HepG2 (cell line): ENCODE measurements around the gene ITCH. TPM values are rescaled to one million over a fixed set of nuclear protein-coding genes. Genes with fewer than 3 reads are reported as not detected.

ENCODE experiments used
- ASH2L ChIP-seq: fragments of 300-600, 200-600 bp; sonication (generic); IDR thresholded peaks from 2 replicates; pipeline ENCODE4 v1.7.0; 2017; ENCODE audit warnings: low read depth, mild to moderate bottlenecking, moderate library complexity, mixed read lengths, low read length; ENCODE audit not compliant: insufficient read length
- MYNN ChIP-seq: sonication (generic); formaldehyde crosslinking; IDR thresholded peaks from 2 replicates; pipeline ENCODE4 v1.4.0; 2020; ENCODE audit warnings: mild to moderate bottlenecking, low read depth, missing genetic modification reagents
- NCOR1 ChIP-seq: fragments of 200-600 bp; sonication (generic); IDR thresholded peaks from 2 replicates; pipeline ENCODE4 v1.7.0; 2017; ENCODE audit warnings: antibody characterized with exemption, low read length, borderline replicate concordance
- PAF1 ChIP-seq: IDR thresholded peaks from 2 replicates; pipeline ENCODE4 v1.6.1; 2016; ENCODE audit warnings: missing genetic modification reagents, missing compliant biosample characterization
- RBAK ChIP-seq: sonication (generic); formaldehyde crosslinking; IDR thresholded peaks from 2 replicates; pipeline ENCODE4 v1.5.1; 2020; ENCODE audit warnings: mild to moderate bottlenecking, missing genetic modification reagents
- REPIN1 ChIP-seq: sonication (generic); formaldehyde crosslinking; IDR thresholded peaks from 2 replicates; pipeline ENCODE4 v1.8.0; 2022; ENCODE audit warnings: missing genetic modification reagents, low read depth, mild to moderate bottlenecking, borderline replicate concordance
- SMYD3 ChIP-seq: sonication (generic); formaldehyde crosslinking; IDR thresholded peaks from 2 replicates; pipeline ENCODE4 v1.8.1; 2023; ENCODE audit warnings: mild to moderate bottlenecking, missing genetic modification reagents
- TAF15 ChIP-seq: fragments of 200-400 bp; formaldehyde crosslinking; IDR thresholded peaks from one replicate; pipeline ENCODE4 v1.6.1; 2018; ENCODE audit warnings: mild to moderate bottlenecking, low read depth, low read length; ENCODE audit not compliant: poor library complexity, severe bottlenecking
- TCF12 ChIP-seq, 2 experiments: fragments of 450-650 bp in 1 of 2; sonication (generic) in 1 of 2; formaldehyde crosslinking in 1 of 2; IDR thresholded peaks; 2 replicates each; pipeline versions ENCODE4 v1.6.1 to v1.8.0; 2017 to 2022; ENCODE audit warnings: antibody characterized with exemption in 1 of 2, mild to moderate bottlenecking in 1 of 2, missing genetic modification reagents in 1 of 2, moderate library complexity in 1 of 2
- ZBTB7B ChIP-seq: sonication (generic); formaldehyde crosslinking; IDR thresholded peaks from 2 replicates; pipeline ENCODE4 v1.4.0; 2020; ENCODE audit warnings: missing genetic modification reagents
- ZNF557 ChIP-seq: sonication (generic); formaldehyde crosslinking; IDR thresholded peaks from 2 replicates; pipeline ENCODE4 v1.4.0; 2020; ENCODE audit warnings: missing genetic modification reagents
- ZNF7 ChIP-seq: IDR thresholded peaks from 2 replicates; pipeline ENCODE4 v1.6.1; 2016; ENCODE audit warnings: missing biosample characterization, missing genetic modification reagents
- polyA plus RNA-seq, 8 experiments: library from polyadenylated mRNA; depleted of rRNA in 3 of 8; stranded (reverse) in 7 of 8; unstranded in 1 of 8; fragments of >200 nt; fragmentation: Illumina TruSeq in 4 of 8; extraction: Trizol in 4 of 8; gene quantifications; 2 replicates each; pipeline versions ENCODE4 v1.2.1 to v1.2.3, GENCODE V29; 2011 to 2016; ENCODE audit warnings: low read depth in 4 of 8, missing spikeins in 1 of 8, mixed read lengths in 1 of 8; ENCODE audit not compliant: insufficient read depth in 1 of 8
- total RNA-seq, 5 experiments: library from RNA; depleted of rRNA; stranded (reverse); fragments of >200 nt; fragmentation: Illumina TruSeq; extraction: Trizol; gene quantifications; 2 replicates each; pipeline ENCODE4 v1.2.3, GENCODE V29; 2016; ENCODE audit warnings: low read depth in 1 of 5
- TF ChIP-seq, protein P1 (sequence below): fragments of 450-650 bp; IDR thresholded peaks from 2 replicates; pipeline ENCODE4 v1.6.1; 2017; ENCODE audit warnings: mild to moderate bottlenecking
- TF ChIP-seq, protein P2 (sequence below): sonication (generic); formaldehyde crosslinking; IDR thresholded peaks from 2 replicates; pipeline ENCODE4 v1.4.0; 2020; ENCODE audit warnings: missing genetic modification reagents, borderline replicate concordance
- TF ChIP-seq, protein P3 (sequence below): sonication (generic); formaldehyde crosslinking; IDR thresholded peaks from 2 replicates; pipeline ENCODE4 v1.4.0; 2020; ENCODE audit warnings: missing genetic modification reagents, mild to moderate bottlenecking, borderline replicate concordance
- TF ChIP-seq, protein P4 (sequence below): sonication (generic); formaldehyde crosslinking; IDR thresholded peaks from 2 replicates; pipeline ENCODE4 v1.4.0; 2020; ENCODE audit warnings: low read depth, mild to moderate bottlenecking, missing genetic modification reagents

ITCH gene
- total and polyA plus RNA-seq, 2 of the 13 experiments (the other 11 are each of a cell fraction or from before 2014, with no cell fraction given) = 20.5 to 112 TPM

DNA sequence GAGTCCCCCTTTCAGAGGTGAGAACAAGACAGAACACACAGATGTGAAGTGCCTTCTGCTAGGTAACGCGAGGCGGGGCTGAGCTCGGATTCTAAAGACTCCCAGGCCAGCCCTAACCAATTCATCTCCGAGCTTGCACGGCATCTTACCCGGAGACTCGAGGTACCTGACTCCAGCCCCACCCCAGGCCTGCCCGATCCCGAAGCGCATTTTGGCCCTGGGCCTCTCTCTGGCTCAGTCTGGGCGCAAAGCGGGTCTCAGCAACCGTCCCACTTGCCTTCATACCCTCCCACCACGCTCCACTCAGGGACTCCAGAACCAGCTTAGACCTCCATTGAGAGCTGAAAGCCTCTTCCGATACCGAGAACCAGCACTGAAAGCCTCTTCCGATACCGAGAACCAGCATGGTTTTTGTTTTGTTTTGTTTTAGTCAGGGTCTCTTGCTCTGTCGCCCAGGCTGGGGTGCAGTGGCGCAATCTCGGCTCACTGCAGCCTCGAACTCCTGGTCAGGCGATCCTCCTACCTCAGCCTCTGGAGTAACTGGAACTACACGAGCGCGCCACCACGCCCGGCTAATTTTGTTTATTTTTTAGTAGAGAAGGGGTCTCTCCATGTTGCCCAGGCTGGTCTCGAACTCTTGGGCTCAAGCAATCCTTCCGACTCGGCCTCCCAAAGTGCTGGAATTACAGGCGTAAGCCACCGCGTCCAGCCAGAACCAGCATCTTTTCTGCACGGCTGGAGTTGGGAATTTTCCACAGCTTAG, 152.6 kb downstream of the ITCH start (continued):
- TF ChIP-seq RBAK (CRISPR knock-in tag) (peak; percentile 78; the same call in 1 of the 2 replicates), MYNN (CRISPR knock-in tag) (no peak), ZBTB7B (no peak), PAF1 (CRISPR knock-in tag) (no peak), SMYD3 (CRISPR knock-in tag) (no peak), ZNF7 (no peak), NCOR1 (no peak), REPIN1 (no peak), TAF15 (no peak), TCF12 (IDR thresholded peaks at IDR 0.05) (no peak), TCF12 (CRISPR knock-in tag; IDR thresholded peaks at IDR 0.05) (no peak; the same call in 1 of the 2 replicates), ASH2L (no peak), ZNF557 (CRISPR knock-in tag) (0 out of 2 replicates have a peak, but pooled peaks have one; percentile 18)
- TF ChIP-seq, protein P1, sequence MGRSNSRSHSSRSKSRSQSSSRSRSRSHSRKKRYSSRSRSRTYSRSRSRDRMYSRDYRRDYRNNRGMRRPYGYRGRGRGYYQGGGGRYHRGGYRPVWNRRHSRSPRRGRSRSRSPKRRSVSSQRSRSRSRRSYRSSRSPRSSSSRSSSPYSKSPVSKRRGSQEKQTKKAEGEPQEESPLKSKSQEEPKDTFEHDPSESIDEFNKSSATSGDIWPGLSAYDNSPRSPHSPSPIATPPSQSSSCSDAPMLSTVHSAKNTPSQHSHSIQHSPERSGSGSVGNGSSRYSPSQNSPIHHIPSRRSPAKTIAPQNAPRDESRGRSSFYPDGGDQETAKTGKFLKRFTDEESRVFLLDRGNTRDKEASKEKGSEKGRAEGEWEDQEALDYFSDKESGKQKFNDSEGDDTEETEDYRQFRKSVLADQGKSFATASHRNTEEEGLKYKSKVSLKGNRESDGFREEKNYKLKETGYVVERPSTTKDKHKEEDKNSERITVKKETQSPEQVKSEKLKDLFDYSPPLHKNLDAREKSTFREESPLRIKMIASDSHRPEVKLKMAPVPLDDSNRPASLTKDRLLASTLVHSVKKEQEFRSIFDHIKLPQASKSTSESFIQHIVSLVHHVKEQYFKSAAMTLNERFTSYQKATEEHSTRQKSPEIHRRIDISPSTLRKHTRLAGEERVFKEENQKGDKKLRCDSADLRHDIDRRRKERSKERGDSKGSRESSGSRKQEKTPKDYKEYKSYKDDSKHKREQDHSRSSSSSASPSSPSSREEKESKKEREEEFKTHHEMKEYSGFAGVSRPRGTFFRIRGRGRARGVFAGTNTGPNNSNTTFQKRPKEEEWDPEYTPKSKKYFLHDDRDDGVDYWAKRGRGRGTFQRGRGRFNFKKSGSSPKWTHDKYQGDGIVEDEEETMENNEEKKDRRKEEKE = no peak
- TF ChIP-seq, protein P2, sequence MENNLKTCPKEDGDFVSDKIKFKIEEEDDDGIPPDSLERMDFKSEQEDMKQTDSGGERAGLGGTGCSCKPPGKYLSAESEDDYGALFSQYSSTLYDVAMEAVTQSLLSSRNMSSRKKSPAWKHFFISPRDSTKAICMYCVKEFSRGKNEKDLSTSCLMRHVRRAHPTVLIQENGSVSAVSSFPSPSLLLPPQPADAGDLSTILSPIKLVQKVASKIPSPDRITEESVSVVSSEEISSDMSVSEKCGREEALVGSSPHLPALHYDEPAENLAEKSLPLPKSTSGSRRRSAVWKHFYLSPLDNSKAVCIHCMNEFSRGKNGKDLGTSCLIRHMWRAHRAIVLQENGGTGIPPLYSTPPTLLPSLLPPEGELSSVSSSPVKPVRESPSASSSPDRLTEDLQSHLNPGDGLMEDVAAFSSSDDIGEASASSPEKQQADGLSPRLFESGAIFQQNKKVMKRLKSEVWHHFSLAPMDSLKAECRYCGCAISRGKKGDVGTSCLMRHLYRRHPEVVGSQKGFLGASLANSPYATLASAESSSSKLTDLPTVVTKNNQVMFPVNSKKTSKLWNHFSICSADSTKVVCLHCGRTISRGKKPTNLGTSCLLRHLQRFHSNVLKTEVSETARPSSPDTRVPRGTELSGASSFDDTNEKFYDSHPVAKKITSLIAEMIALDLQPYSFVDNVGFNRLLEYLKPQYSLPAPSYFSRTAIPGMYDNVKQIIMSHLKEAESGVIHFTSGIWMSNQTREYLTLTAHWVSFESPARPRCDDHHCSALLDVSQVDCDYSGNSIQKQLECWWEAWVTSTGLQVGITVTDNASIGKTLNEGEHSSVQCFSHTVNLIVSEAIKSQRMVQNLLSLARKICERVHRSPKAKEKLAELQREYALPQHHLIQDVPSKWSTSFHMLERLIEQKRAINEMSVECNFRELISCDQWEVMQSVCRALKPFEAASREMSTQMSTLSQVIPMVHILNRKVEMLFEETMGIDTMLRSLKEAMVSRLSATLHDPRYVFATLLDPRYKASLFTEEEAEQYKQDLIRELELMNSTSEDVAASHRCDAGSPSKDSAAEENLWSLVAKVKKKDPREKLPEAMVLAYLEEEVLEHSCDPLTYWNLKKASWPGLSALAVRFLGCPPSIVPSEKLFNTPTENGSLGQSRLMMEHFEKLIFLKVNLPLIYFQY (CRISPR knock-in tag) = no peak
- TF ChIP-seq, protein P3, sequence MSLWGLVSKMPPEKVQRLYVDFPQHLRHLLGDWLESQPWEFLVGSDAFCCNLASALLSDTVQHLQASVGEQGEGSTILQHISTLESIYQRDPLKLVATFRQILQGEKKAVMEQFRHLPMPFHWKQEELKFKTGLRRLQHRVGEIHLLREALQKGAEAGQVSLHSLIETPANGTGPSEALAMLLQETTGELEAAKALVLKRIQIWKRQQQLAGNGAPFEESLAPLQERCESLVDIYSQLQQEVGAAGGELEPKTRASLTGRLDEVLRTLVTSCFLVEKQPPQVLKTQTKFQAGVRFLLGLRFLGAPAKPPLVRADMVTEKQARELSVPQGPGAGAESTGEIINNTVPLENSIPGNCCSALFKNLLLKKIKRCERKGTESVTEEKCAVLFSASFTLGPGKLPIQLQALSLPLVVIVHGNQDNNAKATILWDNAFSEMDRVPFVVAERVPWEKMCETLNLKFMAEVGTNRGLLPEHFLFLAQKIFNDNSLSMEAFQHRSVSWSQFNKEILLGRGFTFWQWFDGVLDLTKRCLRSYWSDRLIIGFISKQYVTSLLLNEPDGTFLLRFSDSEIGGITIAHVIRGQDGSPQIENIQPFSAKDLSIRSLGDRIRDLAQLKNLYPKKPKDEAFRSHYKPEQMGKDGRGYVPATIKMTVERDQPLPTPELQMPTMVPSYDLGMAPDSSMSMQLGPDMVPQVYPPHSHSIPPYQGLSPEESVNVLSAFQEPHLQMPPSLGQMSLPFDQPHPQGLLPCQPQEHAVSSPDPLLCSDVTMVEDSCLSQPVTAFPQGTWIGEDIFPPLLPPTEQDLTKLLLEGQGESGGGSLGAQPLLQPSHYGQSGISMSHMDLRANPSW = no peak; the same call in 1 of the 2 replicates
- TF ChIP-seq, protein P4, sequence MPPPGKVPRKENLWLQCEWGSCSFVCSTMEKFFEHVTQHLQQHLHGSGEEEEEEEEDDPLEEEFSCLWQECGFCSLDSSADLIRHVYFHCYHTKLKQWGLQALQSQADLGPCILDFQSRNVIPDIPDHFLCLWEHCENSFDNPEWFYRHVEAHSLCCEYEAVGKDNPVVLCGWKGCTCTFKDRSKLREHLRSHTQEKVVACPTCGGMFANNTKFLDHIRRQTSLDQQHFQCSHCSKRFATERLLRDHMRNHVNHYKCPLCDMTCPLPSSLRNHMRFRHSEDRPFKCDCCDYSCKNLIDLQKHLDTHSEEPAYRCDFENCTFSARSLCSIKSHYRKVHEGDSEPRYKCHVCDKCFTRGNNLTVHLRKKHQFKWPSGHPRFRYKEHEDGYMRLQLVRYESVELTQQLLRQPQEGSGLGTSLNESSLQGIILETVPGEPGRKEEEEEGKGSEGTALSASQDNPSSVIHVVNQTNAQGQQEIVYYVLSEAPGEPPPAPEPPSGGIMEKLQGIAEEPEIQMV (CRISPR knock-in tag) = 0 out of 2 replicates have a peak, but pooled peaks have one; percentile 22
